ENCODE data around the gene CDC27.
"Not testable (repeated sequence)": the region's sequence is repeated elsewhere in the genome, so short reads cannot be mapped to it uniquely, and the experiment has no call there.

Gene CDC27

DNA sequence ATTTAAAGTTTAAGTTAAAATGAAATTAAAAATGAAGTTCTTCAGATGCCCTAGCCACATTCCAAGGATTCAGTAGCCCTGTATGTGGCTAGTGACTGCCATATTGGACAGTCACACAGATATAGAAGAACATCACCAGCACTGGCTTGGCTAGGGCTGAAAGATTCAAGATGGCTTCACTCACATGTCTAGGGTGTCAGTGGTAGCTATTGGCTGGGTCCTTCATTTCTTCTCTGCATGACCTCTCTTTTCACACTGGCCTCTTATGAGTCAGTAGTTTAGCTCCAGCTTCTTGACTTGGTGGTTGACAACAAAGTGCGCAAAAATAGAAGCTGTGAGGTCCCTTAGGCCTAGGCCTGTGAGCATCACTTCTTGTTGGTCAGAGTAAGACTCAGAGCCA, 1.7 kb upstream of the CDC27 start:
- H3K36me3 ChIP-seq (ENCODE audit: low read depth) = peaks cover 23% of the 10 kb centered on the region
- H3K9me3 ChIP-seq (ENCODE audit: severe bottlenecking) = no peaks in the 10 kb centered on the region
- ATAC-seq (ENCODE audit: low read depth) (no peak), DNase-seq (ENCODE audit: low spot score) (no peak)
- no peak overlapping the region for H3K4me3 ChIP-seq (ENCODE audit: severe bottlenecking)
- peaks cover 26% of the 10 kb centered on the region for H3K4me1 ChIP-seq (ENCODE audit: insufficient read depth, poor library complexity, severe bottlenecking)
- no peak for TF ChIP-seq CTCF (IDR thresholded peaks at IDR 0.05; ENCODE audit: poor library complexity, severe bottlenecking)
- H3K27me3 ChIP-seq (ENCODE audit: insufficient read depth, poor library complexity, severe bottlenecking) = no peaks in the 10 kb centered on the region
- H3K27ac ChIP-seq (ENCODE audit: poor library complexity, severe bottlenecking) = no peak overlapping the region

DNA sequence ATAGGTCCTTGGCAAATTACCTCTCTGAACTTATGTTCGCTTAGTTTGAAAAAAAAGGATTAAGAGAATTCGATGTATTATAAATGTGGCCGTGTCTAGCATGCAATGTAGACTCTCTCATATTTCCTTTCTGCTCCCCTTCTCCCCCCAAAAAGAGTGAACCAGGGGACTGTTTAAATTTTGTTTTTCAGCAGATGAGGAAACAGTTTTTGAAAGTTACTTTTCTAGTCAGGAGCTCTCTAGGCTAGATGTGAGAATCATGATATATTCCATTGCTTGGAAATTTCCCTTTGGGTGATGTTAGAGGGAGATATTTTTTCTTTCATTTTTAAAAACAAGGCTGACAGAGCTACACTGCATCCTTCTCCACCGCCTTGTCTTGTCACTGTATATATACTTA, 1.1 kb upstream of the CDC27 start:
- Histone ChIP-seq H3K36me3 (ENCODE audit: low read depth) (peaks cover 28% of the 10 kb centered on the region), H3K27ac (ENCODE audit: poor library complexity, severe bottlenecking) (no peak overlapping the region), H3K27me3 (ENCODE audit: insufficient read depth, poor library complexity, severe bottlenecking) (no peaks in the 10 kb centered on the region), H3K4me3 (ENCODE audit: severe bottlenecking) (no peak overlapping the region), H3K9me3 (ENCODE audit: severe bottlenecking) (no peaks in the 10 kb centered on the region), H3K4me1 (ENCODE audit: insufficient read depth, poor library complexity, severe bottlenecking) (peaks cover 26% of the 10 kb centered on the region)
- ATAC-seq (ENCODE audit: low read depth) (no peak), DNase-seq (ENCODE audit: low spot score) (no peak)
- no peak for TF ChIP-seq CTCF (IDR thresholded peaks at IDR 0.05; ENCODE audit: poor library complexity, severe bottlenecking)

GRCh38 chr17:47189732-47190237, 690 bp upstream of the CDC27 start:
- H3K27me3 ChIP-seq (ENCODE audit: insufficient read depth, poor library complexity, severe bottlenecking) = no peaks in the 10 kb centered on the region
- peak overlapping the region; percentile 58 for H3K4me3 ChIP-seq (ENCODE audit: severe bottlenecking)
- peak overlapping the region; percentile 71 for H3K27ac ChIP-seq (ENCODE audit: poor library complexity, severe bottlenecking)
- H3K4me1 ChIP-seq (ENCODE audit: insufficient read depth, poor library complexity, severe bottlenecking) = peaks cover 26% of the 10 kb centered on the region
- no peaks in the 10 kb centered on the region for H3K9me3 ChIP-seq (ENCODE audit: severe bottlenecking)
- DNase-seq (ENCODE audit: low spot score) (no peak), ATAC-seq (ENCODE audit: low read depth) (peak; percentile 5; the same call in 2 of the 3 replicates)
- no peak for TF ChIP-seq CTCF (IDR thresholded peaks at IDR 0.05; ENCODE audit: poor library complexity, severe bottlenecking)
- peaks cover 28% of the 10 kb centered on the region for H3K36me3 ChIP-seq (ENCODE audit: low read depth)

DNA sequence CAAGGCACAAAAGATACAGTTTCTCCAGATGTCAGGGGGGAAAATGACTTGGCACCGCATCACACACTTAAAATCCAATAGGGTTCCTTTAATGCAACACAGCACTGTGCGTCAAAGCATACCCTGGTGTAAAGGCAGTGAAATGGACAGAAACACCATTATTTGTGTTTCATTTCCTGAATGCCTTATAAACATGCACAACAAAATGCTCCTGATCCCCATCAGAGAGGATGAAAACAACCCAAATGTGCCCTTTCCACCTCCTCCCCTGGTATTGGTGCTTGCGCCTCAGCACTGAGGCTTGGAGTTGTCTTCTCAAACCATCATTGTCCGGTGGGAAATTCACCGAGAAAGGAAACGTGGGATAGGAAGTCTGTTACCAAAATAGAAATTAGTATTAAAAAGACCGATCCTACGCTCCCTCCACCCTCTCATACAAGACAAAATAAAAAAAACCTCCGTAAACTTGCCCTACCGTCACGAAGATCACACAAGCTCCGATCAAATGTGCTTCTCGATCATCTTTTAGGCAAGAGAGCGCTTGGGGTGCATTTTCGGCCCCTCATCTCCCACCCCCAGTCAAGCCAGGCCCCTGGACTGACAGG, 722 bp downstream of the CDC27 start:
- Histone ChIP-seq H3K4me3 (ENCODE audit: severe bottlenecking) (peak overlapping the region; percentile 58), H3K27ac (ENCODE audit: poor library complexity, severe bottlenecking) (peak overlapping the region; percentile 71), H3K4me1 (ENCODE audit: insufficient read depth, poor library complexity, severe bottlenecking) (peaks cover 26% of the 10 kb centered on the region), H3K9me3 (ENCODE audit: severe bottlenecking) (no peaks in the 10 kb centered on the region), H3K27me3 (ENCODE audit: insufficient read depth, poor library complexity, severe bottlenecking) (no peaks in the 10 kb centered on the region), H3K36me3 (ENCODE audit: low read depth) (peaks cover 35% of the 10 kb centered on the region)
- ATAC-seq (ENCODE audit: low read depth) (peak; percentile 2; the same call in 1 of the 3 replicates), DNase-seq (ENCODE audit: low spot score) (no peak)
- no peak for TF ChIP-seq CTCF (IDR thresholded peaks at IDR 0.05; ENCODE audit: poor library complexity, severe bottlenecking)

DNA sequence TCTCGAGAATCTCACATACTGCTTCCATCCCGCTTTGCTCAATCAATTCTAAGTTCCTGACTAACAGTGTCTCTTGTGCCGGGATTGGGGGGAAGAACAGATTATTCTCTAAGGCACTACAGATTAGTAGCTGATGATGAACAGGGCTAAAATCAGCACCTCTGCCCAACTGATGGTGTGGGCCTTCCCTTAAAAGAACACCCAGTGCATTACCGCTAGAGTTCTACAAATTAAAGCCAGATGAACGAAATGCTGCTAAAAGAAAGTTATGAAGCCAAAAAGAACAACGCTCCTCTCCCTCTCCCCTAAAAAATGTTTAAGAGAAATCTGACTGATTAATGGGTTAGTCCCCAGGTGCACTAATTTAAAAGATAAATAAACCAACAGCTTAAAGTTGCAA, 4.4 kb downstream of the CDC27 start:
- TF ChIP-seq CTCF (IDR thresholded peaks at IDR 0.05; ENCODE audit: poor library complexity, severe bottlenecking) = no peak
- no peaks in the 10 kb centered on the region for H3K27me3 ChIP-seq (ENCODE audit: insufficient read depth, poor library complexity, severe bottlenecking)
- H3K4me3 ChIP-seq (ENCODE audit: severe bottlenecking) = no peak overlapping the region
- no peak overlapping the region for H3K27ac ChIP-seq (ENCODE audit: poor library complexity, severe bottlenecking)
- H3K36me3 ChIP-seq (ENCODE audit: low read depth) = peaks cover 70% of the 10 kb centered on the region
- peaks cover 23% of the 10 kb centered on the region for H3K4me1 ChIP-seq (ENCODE audit: insufficient read depth, poor library complexity, severe bottlenecking)
- DNase-seq (ENCODE audit: low spot score) (no peak), ATAC-seq (ENCODE audit: low read depth) (no peak)
- no peaks in the 10 kb centered on the region for H3K9me3 ChIP-seq (ENCODE audit: severe bottlenecking)

- not testable (repeated sequence) for H3K4me1 ChIP-seq (ENCODE audit: insufficient read depth, poor library complexity, severe bottlenecking); H3K9me3 ChIP-seq (ENCODE audit: severe bottlenecking); ATAC-seq (ENCODE audit: low read depth); DNase-seq (ENCODE audit: low spot score); H3K27ac ChIP-seq (ENCODE audit: poor library complexity, severe bottlenecking); H3K27me3 ChIP-seq (ENCODE audit: insufficient read depth, poor library complexity, severe bottlenecking); H3K4me3 ChIP-seq (ENCODE audit: severe bottlenecking)
- H3K36me3 ChIP-seq (ENCODE audit: low read depth) = peaks cover 83% of the 10 kb centered on the region
These were observed 8.1 kb downstream of the CDC27 start for GRCh38 chr17:47180988-47181387.

Measured in RWPE2 (cell line).